H1 (cell line): ENCODE results near the gene RABGAP1. TPM values are rescaled to one million over a fixed set of nuclear protein-coding genes. Genes with fewer than 3 reads are reported as not detected.

Experiments
- CTCF ChIA-PET: fragments of 300-600 bp; sonication (Branson Sonifier 250); formaldehyde crosslinking; loops from one replicate; lab custom pipeline; 2021; ENCODE audit not compliant: partially characterized antibody; lab: Charles Lee
- POLR2A ChIA-PET: fragments of 300-600 bp; sonication (Branson Sonifier 250); formaldehyde crosslinking; loops from one replicate; lab custom pipeline; 2021; ENCODE audit warnings: inconsistent platforms; ENCODE audit not compliant: partially characterized antibody; lab: Charles Lee
- DNase-seq, 2 experiments: peaks; one replicate each; pipeline versions ENCODE4 v3.0.0 to v3.0.0-alpha.2; 2010 to 2022; ENCODE audit warnings: low spot score in 2 of 2, low read depth in 1 of 2, mixed read lengths in 1 of 2
- FAIRE-seq: peaks from 2 replicates; lab custom pipeline; 2011; peaks lifted over from hg19 to GRCh38; lab: Jason Lieb, UNC
- H2AFZ ChIP-seq: 2 replicates; pipeline ENCODE4 v1.8.1; 2012; ENCODE audit warnings: low read length, inconsistent platforms
- H2AK5ac ChIP-seq: 2 replicates; pipeline ENCODE4 v1.6.1; 2013; ENCODE audit warnings: low read depth, low read length
- H2BK120ac ChIP-seq: replicated peaks from 2 replicates; pipeline ENCODE3; 2013; ENCODE audit warnings: low read depth, low read length, inconsistent platforms
- H2BK12ac ChIP-seq: 2 replicates; pipeline ENCODE4 v1.6.1; 2013; ENCODE audit warnings: low read depth, low read length
- H2BK15ac ChIP-seq: 2 replicates; pipeline ENCODE4 v1.6.1; 2013; ENCODE audit warnings: low read length
- H2BK20ac ChIP-seq: 2 replicates; pipeline ENCODE4 v1.6.1; 2013; ENCODE audit warnings: low read length
- H2BK5ac ChIP-seq: 2 replicates; pipeline ENCODE4 v1.6.1; 2013; ENCODE audit warnings: low read depth, low read length
- H3K14ac ChIP-seq: 2 replicates; pipeline ENCODE4 v1.6.1; 2013; ENCODE audit warnings: inconsistent platforms; ENCODE audit not compliant: insufficient read length
- H3K18ac ChIP-seq: 2 replicates; pipeline ENCODE4 v1.6.1; 2013; ENCODE audit warnings: low read length; ENCODE audit errors: extremely low read depth
- H3K23ac ChIP-seq: 2 replicates; pipeline ENCODE4 v1.6.1; 2013; ENCODE audit warnings: inconsistent platforms; ENCODE audit not compliant: insufficient read length
- H3K23me2 ChIP-seq: 2 replicates; pipeline ENCODE4 v1.6.1; 2013; ENCODE audit warnings: low read depth, low read length
- H3K27ac ChIP-seq: 2 replicates; pipeline ENCODE4 v1.6.1; 2011; ENCODE audit warnings: low read depth, low read length, inconsistent platforms
- H3K27me3 ChIP-seq, 4 experiments: replicated peaks in 1 of 4; 1 replicate in 1 of 4; 2 replicates in 3 of 4; pipeline versions ENCODE4 v1.6.1 to v1.8.1; 2011 to 2013; ENCODE audit warnings: low read length in 3 of 4, mild to moderate bottlenecking in 3 of 4, inconsistent platforms in 2 of 4, mixed read lengths in 2 of 4, moderate library complexity in 1 of 4; ENCODE audit not compliant: control insufficient read depth in 3 of 4, insufficient read depth in 3 of 4; ENCODE audit errors: extremely low read depth in 1 of 4
- H3K36me3 ChIP-seq, 4 experiments: 2 replicates each; pipeline versions ENCODE4 v1.6.1 to v1.8.1; 2011 to 2013; ENCODE audit warnings: mild to moderate bottlenecking in 4 of 4, low read length in 3 of 4, moderate library complexity in 2 of 4, control low read depth in 1 of 4, inconsistent platforms in 1 of 4; ENCODE audit not compliant: insufficient read depth in 4 of 4, control insufficient read depth in 2 of 4
- H3K4ac ChIP-seq: replicated peaks from 2 replicates; pipeline ENCODE3; 2013; ENCODE audit warnings: low read length, low read depth, mixed read lengths, inconsistent platforms; ENCODE audit not compliant: insufficient read length
- H3K4me1 ChIP-seq, 4 experiments: replicated peaks in 1 of 4; 1 replicate in 1 of 4; 2 replicates in 3 of 4; pipeline versions ENCODE4 v1.6.1 to v1.8.1; 2011 to 2013; ENCODE audit warnings: low read length in 3 of 4, inconsistent platforms in 2 of 4, mixed read lengths in 1 of 4; ENCODE audit not compliant: insufficient read depth in 4 of 4, control insufficient read depth in 3 of 4
- H3K4me2 ChIP-seq, 2 experiments: 2 replicates each; pipeline versions ENCODE4 v1.6.1 to v1.8.1; 2011 to 2013; ENCODE audit warnings: low read depth in 2 of 2, low read length in 2 of 2, control low read depth in 1 of 2, inconsistent platforms in 1 of 2, mild to moderate bottlenecking in 1 of 2; ENCODE audit not compliant: insufficient read depth in 1 of 2
- H3K4me3 ChIP-seq, 4 experiments: fragments of 200-600, 300-600 bp in 1 of 4; sonication (generic), shearing (Covaris generic), sonication (Bioruptor Twin) in 1 of 4; 2 replicates each; pipeline versions ENCODE4 v1.5.1 to v1.8.1; 2011 to 2016; ENCODE audit warnings: low read length in 4 of 4, low read depth in 3 of 4, control low read depth in 2 of 4, inconsistent platforms in 2 of 4, mild to moderate bottlenecking in 2 of 4, mixed read lengths in 1 of 4, moderate library complexity in 1 of 4; ENCODE audit not compliant: insufficient read depth in 2 of 4; ENCODE audit errors: extremely low read depth in 1 of 4
- H3K56ac ChIP-seq: replicated peaks from 2 replicates; pipeline ENCODE3; 2013; ENCODE audit warnings: low read depth, mild to moderate bottlenecking, mixed read lengths, low read length, inconsistent platforms; ENCODE audit not compliant: insufficient read length
- H3K79me1 ChIP-seq: 2 replicates; pipeline ENCODE4 v1.6.1; 2013; ENCODE audit warnings: low read depth, low read length, control low read depth
- H3K79me2 ChIP-seq, 2 experiments: 2 replicates each; pipeline versions ENCODE4 v1.6.1 to v1.8.1; 2012 to 2013; ENCODE audit warnings: low read length in 2 of 2, mild to moderate bottlenecking in 2 of 2, inconsistent platforms in 1 of 2; ENCODE audit not compliant: insufficient read depth in 2 of 2, control insufficient read depth in 1 of 2
- H3K9ac ChIP-seq, 4 experiments: replicated peaks in 1 of 4; 1 replicate in 1 of 4; 2 replicates in 3 of 4; pipeline versions ENCODE4 v1.6.1 to v1.8.1; 2011 to 2013; ENCODE audit warnings: low read depth in 3 of 4, low read length in 3 of 4, control low read depth in 2 of 4, mild to moderate bottlenecking in 2 of 4, moderate library complexity in 2 of 4, inconsistent platforms in 1 of 4; ENCODE audit errors: extremely low read depth in 1 of 4
- H3K9me3 ChIP-seq, 2 experiments: 2 replicates each; pipeline versions ENCODE4 v1.6.1 to v1.8.1; 2012 to 2013; ENCODE audit warnings: mild to moderate bottlenecking in 2 of 2, moderate library complexity in 2 of 2, control low read depth in 1 of 2, inconsistent platforms in 1 of 2, low read depth in 1 of 2, low read length in 1 of 2, mixed read lengths in 1 of 2; ENCODE audit not compliant: insufficient read depth in 2 of 2
- H4K20me1 ChIP-seq, 2 experiments: replicated peaks in 1 of 2; 2 replicates each; pipeline versions ENCODE3 to v1.8.1; 2011 to 2013; ENCODE audit warnings: inconsistent platforms in 2 of 2, low read length in 2 of 2, mild to moderate bottlenecking in 1 of 2; ENCODE audit not compliant: insufficient read depth in 2 of 2, control insufficient read depth in 1 of 2
- H4K5ac ChIP-seq: 2 replicates; pipeline ENCODE4 v1.6.1; 2013; ENCODE audit warnings: low read length, low read depth, mixed read lengths, inconsistent platforms; ENCODE audit not compliant: insufficient read length
- H4K8ac ChIP-seq: 2 replicates; pipeline ENCODE4 v1.8.0; 2013; ENCODE audit warnings: mild to moderate bottlenecking, moderate library complexity, low read length, inconsistent platforms; ENCODE audit not compliant: insufficient read depth; ENCODE audit errors: extremely low read depth
- H4K91ac ChIP-seq: replicated peaks from 2 replicates; pipeline ENCODE3; 2013; ENCODE audit warnings: low read length, mixed read lengths, inconsistent platforms; ENCODE audit not compliant: insufficient read length
- EP300 ChIP-seq, 2 experiments: IDR thresholded peaks; 1 replicate in 1 of 2; 2 replicates in 1 of 2; pipeline ENCODE4 v1.6.1; 2011 to 2012; ENCODE audit warnings: low read depth in 2 of 2, low read length in 2 of 2, mild to moderate bottlenecking in 2 of 2, borderline replicate concordance in 1 of 2, inconsistent platforms in 1 of 2, moderate library complexity in 1 of 2
- HDAC2 ChIP-seq, 2 experiments: fragments of 300-600 bp in 1 of 2; sonication (generic) in 1 of 2; IDR thresholded peaks; 2 replicates each; pipeline ENCODE4 v1.6.1; 2011 to 2012; ENCODE audit warnings: low read depth in 2 of 2, low read length in 2 of 2, mild to moderate bottlenecking in 2 of 2, moderate library complexity in 2 of 2, borderline replicate concordance in 1 of 2, inconsistent platforms in 1 of 2
- JUN ChIP-seq: IDR thresholded peaks from 2 replicates; pipeline ENCODE4 v1.6.1; 2011; ENCODE audit warnings: low read depth, mild to moderate bottlenecking, improper control_type of control experiment, low read length
- JUND ChIP-seq: IDR thresholded peaks from 2 replicates; pipeline ENCODE4 v1.6.1; 2011; ENCODE audit warnings: mild to moderate bottlenecking, improper control_type of control experiment, low read length
- RBBP5 ChIP-seq: IDR thresholded peaks from 2 replicates; pipeline ENCODE4 v1.7.1; 2012; ENCODE audit warnings: low read depth, mild to moderate bottlenecking, inconsistent platforms, low read length, moderate library complexity, borderline replicate concordance
- SIN3A ChIP-seq, 2 experiments: IDR thresholded peaks in 1 of 2; conservative IDR thresholded peaks in 1 of 2; 2 replicates each; pipeline ENCODE4 v1.6.1; 2011 to 2012; ENCODE audit warnings: low read length in 2 of 2, improper control_type of control experiment in 1 of 2, low read depth in 1 of 2, mild to moderate bottlenecking in 1 of 2
- SP4 ChIP-seq: IDR thresholded peaks from 2 replicates; pipeline ENCODE4 v1.6.1; 2012; ENCODE audit warnings: low read length, inconsistent platforms
- SRF ChIP-seq: IDR thresholded peaks from 2 replicates; pipeline ENCODE4 v1.6.1; 2011; ENCODE audit warnings: mild to moderate bottlenecking, low read depth, low read length, moderate library complexity
- TAF7 ChIP-seq: optimal IDR thresholded peaks from 2 replicates; pipeline ENCODE3; 2011; ENCODE audit warnings: low read depth, mild to moderate bottlenecking, inconsistent platforms, low read length, moderate library complexity, borderline replicate concordance
- TEAD4 ChIP-seq: IDR thresholded peaks from 2 replicates; pipeline ENCODE4 v1.6.1; 2012; ENCODE audit warnings: low read depth, low read length, inconsistent platforms, mixed read lengths
- WGBS, 2 experiments: shearing (Covaris generic) in 1 of 2; methylation state at CpG; one replicate each; pipeline versions ENCODE4 v1.1.6 to v1.1.7; 2013 to 2015; ENCODE audit warnings: low lambda C conversion rate in 2 of 2, mixed read lengths in 2 of 2, inconsistent platforms in 1 of 2, low coverage in 1 of 2, missing lambda C conversion rate in 1 of 2; ENCODE audit not compliant: insufficient replicate concordance in 2 of 2, insufficient coverage in 1 of 2, insufficient read length in 1 of 2; ENCODE audit errors: extremely low coverage in 1 of 2, missing lambda C conversion rate in 1 of 2; 5-methylcytosine and 5-hydroxymethylcytosine counted together
- polyA plus RNA-seq, 7 experiments: library from polyadenylated mRNA; depleted of rRNA in 3 of 7; stranded (reverse) in 5 of 7; unstranded in 2 of 7; fragments of >200 nt in 5 of 7; fragments of 200-250 nt in 2 of 7; gene quantifications; 1 replicate in 5 of 7; 2 replicates in 1 of 7; 4 replicates in 1 of 7; pipeline versions ENCODE4 v1.2.1 to v1.2.3, GENCODE V29; 2011 to 2013; ENCODE audit warnings: missing spikeins in 2 of 7, mixed read lengths in 2 of 7
- total RNA-seq: library from RNA; stranded (reverse); fragmentation: NEBNext Ultra II Directional; extraction: Animal tissue kit (Norgen Biotek cat#: 25700); gene quantifications from 2 replicates; pipeline ENCODE4 v1.2.1, GENCODE V29; 2021
- TF ChIP-seq, protein P1 (sequence below): IDR thresholded peaks from 2 replicates; pipeline ENCODE4 v1.6.1; 2012; ENCODE audit warnings: inconsistent platforms
- TF ChIP-seq, protein P2 (sequence below): IDR thresholded peaks from 2 replicates; pipeline ENCODE4 v1.6.1; 2011; ENCODE audit warnings: low read length, improper control_type of control experiment

Gene RABGAP1
- total and polyA plus RNA-seq, 2 of the 8 experiments (the other 6 are each of a cell fraction or from before 2014, with no cell fraction given) = 15.7 to 38.3 TPM

DNA sequence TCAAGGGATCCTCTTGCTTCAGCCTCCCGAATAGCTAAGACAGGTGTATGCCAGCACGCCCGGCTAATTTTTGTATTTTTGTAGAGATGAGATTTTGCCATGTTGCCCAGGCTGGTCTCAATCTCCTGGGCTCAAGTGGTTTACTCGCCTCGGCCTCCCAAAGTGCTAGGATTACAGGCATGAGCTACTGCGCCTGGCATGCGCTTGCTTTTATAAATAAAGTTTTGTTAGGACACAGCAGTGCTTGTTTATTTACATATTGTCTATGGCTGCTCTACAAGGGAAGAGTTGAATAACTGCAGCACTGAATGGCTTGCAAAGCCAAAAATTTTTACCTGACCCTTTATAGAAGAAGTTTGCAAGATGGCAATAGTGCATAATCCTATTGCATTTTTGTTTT, 120.4 kb downstream of the RABGAP1 start:
- Histone ChIP-seq H2BK20ac (no peak overlapping the region), H3K14ac (no peak overlapping the region), H2BK15ac (no peak overlapping the region), H3K4ac (no peak overlapping the region), H3K27ac (no peak overlapping the region), H2BK12ac (no peak overlapping the region), H3K27me3 (no peaks in the 10 kb centered on the region), H3K79me1 (no peaks in the 10 kb centered on the region), H3K9me3 (no peaks in the 10 kb centered on the region; a peak in 1 of 4 replicates), H3K4me3 (no peak overlapping the region), H2BK5ac (no peak overlapping the region), H3K23me2 (no peaks in the 10 kb centered on the region), H4K8ac (no peak overlapping the region), H4K20me1 (no peaks in the 10 kb centered on the region), H4K5ac (no peak overlapping the region), H3K79me2 (no peaks in the 10 kb centered on the region), H3K18ac (no peak overlapping the region), H2BK120ac (no peak overlapping the region), H3K36me3 (peaks cover 6 to 15% (median 10%) of the 10 kb centered on the region in 4 experiments; a peak in 7 of 8 replicates), H3K9ac (no peak overlapping the region), H4K91ac (no peak overlapping the region), H3K23ac (no peak overlapping the region), H2AK5ac (no peak overlapping the region), H3K4me2 (no peak overlapping the region), H3K4me1 (peaks cover 0 to 2% (median 0%) of the 10 kb centered on the region in 4 experiments; a peak in 1 of 7 replicates), H2AFZ (no peak overlapping the region), H3K56ac (no peak overlapping the region)
- no peak for FAIRE-seq
- POLR2A ChIA-PET = interaction anchor here (1.7 kb wide), 1 partner anchor 10 kb away, joined by 6 read pairs; no protein-coding TSS in a partner anchor
- CTCF ChIA-PET = no interaction called here
- no peak for DNase-seq
- WGBS, 2 experiments = 90% methylated on average over 7 of the region's 7 CpGs; no CpG with 5 or more reads in 1 of the 2 experiments
- TF ChIP-seq JUND (no peak), SRF (no peak), TAF7 (no peak), SP4 (no peak), JUN (no peak), SIN3A (conservative IDR thresholded peaks at IDR 0.05 in 1 of 2, IDR thresholded peaks at IDR 0.05 in 1 of 2; ENCODE audit: low read depth in 1 of 2, low read length in 2 of 2) (no peak), EP300 (IDR thresholded peaks at IDR 0.05; ENCODE audit: borderline replicate concordance in 1 of 2, low read depth in 2 of 2, low read length in 2 of 2) (no peak), RBBP5 (no peak), TEAD4 (no peak), HDAC2 (IDR thresholded peaks at IDR 0.05; ENCODE audit: borderline replicate concordance in 1 of 2, low read depth in 2 of 2, low read length in 2 of 2) (no peak)
- TF ChIP-seq, protein P1, sequence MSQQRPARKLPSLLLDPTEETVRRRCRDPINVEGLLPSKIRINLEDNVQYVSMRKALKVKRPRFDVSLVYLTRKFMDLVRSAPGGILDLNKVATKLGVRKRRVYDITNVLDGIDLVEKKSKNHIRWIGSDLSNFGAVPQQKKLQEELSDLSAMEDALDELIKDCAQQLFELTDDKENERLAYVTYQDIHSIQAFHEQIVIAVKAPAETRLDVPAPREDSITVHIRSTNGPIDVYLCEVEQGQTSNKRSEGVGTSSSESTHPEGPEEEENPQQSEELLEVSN = no peak
- TF ChIP-seq, protein P2, sequence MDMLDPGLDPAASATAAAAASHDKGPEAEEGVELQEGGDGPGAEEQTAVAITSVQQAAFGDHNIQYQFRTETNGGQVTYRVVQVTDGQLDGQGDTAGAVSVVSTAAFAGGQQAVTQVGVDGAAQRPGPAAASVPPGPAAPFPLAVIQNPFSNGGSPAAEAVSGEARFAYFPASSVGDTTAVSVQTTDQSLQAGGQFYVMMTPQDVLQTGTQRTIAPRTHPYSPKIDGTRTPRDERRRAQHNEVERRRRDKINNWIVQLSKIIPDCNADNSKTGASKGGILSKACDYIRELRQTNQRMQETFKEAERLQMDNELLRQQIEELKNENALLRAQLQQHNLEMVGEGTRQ = no peak
